Prostate gland (tissue), 2 donors: ENCODE results near the gene FJX1. TPM values are rescaled to one million over a fixed set of nuclear protein-coding genes. Genes with fewer than 3 reads are reported as not detected.

Source experiments
- DNase-seq: peaks from one replicate; pipeline ENCODE4 v3.0.0-alpha.2; 2019; ENCODE audit warnings: low spot score
- H3K27ac ChIP-seq, 2 donors: fragments of 200-600 bp; sonication (generic); 2 replicates each; pipeline ENCODE4 v1.5.1; 2017 to 2019
- H3K27me3 ChIP-seq: fragments of 200-600 bp; sonication (generic); replicated peaks from 2 replicates; pipeline ENCODE4 v1.5.1; 2019; ENCODE audit not compliant: insufficient read depth
- H3K36me3 ChIP-seq, 2 donors: fragments of 200-600 bp; sonication (generic); 1 replicate in 1 of 2; 2 replicates in 1 of 2; pipeline versions ENCODE4 v1.5.1 to v1.8.1; 2017 to 2019
- H3K4me1 ChIP-seq: fragments of 200-600 bp; sonication (generic); replicated peaks from 2 replicates; pipeline ENCODE4 v1.5.1; 2019
- H3K4me3 ChIP-seq, 2 donors: fragments of 200-600 bp; sonication (generic); 2 replicates each; pipeline ENCODE4 v1.5.1; 2017 to 2019
- H3K9me3 ChIP-seq: fragments of 200-600 bp; sonication (generic); 2 replicates; pipeline ENCODE4 v1.5.1; 2017
- POLR2A ChIP-seq: fragments of 450-650 bp; IDR thresholded peaks from one replicate; pipeline ENCODE4 v1.6.1; 2016; ENCODE audit warnings: antibody characterized with exemption, mild to moderate bottlenecking
- POLR2AphosphoS5 ChIP-seq: sonication (generic); formaldehyde crosslinking; IDR thresholded peaks from one replicate; pipeline ENCODE4 v1.6.1; 2017; ENCODE audit warnings: antibody characterized with exemption
- WGBS: methylation state at CpG from one replicate; pipeline ENCODE4 v1.1.5; 2018; 5-methylcytosine and 5-hydroxymethylcytosine counted together
- intact Hi-C: fragments of 100-400 bp; cut with DNase I; formaldehyde crosslinking; loops from one replicate; pipeline ENCODE4 v1.14.2; 2022
- total RNA-seq, 2 donors: library from RNA; depleted of rRNA; stranded (reverse); fragments of >200 nt; gene quantifications; one replicate each; pipeline ENCODE4 v1.1.0, GENCODE V29; 2016
- TF ChIP-seq, protein P1 (sequence below), 4 experiments: fragments of 200-600 bp in 2 of 4; fragments of 450-650 bp in 2 of 4; sonication (generic) in 2 of 4; IDR thresholded peaks; 1 replicate in 3 of 4; 2 replicates in 1 of 4; pipeline ENCODE4 v1.5.1; 2016 to 2019; ENCODE audit warnings: antibody characterized with exemption in 4 of 4, mild to moderate bottlenecking in 2 of 4, moderate library complexity in 2 of 4

The FJX1 gene
- total RNA-seq, 2 donors from 2014 or later: 10.8 to 13.7 TPM

GRCh38 chr11:35654711-35655110 lies 36.5 kb downstream of the FJX1 start:
- 56% methylated on average over 6 of the region's 6 CpGs for WGBS
- intact Hi-C loops: no loop called here
- H3K9me3 ChIP-seq: no peaks in the 10 kb centered on the region
- DNase-seq: no peak
- no peak overlapping the region for H3K4me3 ChIP-seq
- TF ChIP-seq POLR2AphosphoS5: no peak
- TF ChIP-seq, protein P1, sequence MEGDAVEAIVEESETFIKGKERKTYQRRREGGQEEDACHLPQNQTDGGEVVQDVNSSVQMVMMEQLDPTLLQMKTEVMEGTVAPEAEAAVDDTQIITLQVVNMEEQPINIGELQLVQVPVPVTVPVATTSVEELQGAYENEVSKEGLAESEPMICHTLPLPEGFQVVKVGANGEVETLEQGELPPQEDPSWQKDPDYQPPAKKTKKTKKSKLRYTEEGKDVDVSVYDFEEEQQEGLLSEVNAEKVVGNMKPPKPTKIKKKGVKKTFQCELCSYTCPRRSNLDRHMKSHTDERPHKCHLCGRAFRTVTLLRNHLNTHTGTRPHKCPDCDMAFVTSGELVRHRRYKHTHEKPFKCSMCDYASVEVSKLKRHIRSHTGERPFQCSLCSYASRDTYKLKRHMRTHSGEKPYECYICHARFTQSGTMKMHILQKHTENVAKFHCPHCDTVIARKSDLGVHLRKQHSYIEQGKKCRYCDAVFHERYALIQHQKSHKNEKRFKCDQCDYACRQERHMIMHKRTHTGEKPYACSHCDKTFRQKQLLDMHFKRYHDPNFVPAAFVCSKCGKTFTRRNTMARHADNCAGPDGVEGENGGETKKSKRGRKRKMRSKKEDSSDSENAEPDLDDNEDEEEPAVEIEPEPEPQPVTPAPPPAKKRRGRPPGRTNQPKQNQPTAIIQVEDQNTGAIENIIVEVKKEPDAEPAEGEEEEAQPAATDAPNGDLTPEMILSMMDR (IDR thresholded peaks at IDR 0.05): no peak
- no peak for TF ChIP-seq POLR2A
- H3K27me3 ChIP-seq: no peaks in the 10 kb centered on the region
- H3K4me1 ChIP-seq: no peaks in the 10 kb centered on the region
- H3K36me3 ChIP-seq: no peaks in the 10 kb centered on the region
- H3K27ac ChIP-seq: no peak overlapping the region

- DNase-seq: no peak
- no peaks in the 10 kb centered on the region for H3K9me3 ChIP-seq
- whole genome bisulfite sequencing: 89% methylated on average over 1 of the region's 1 CpG
- H3K4me3 ChIP-seq: no peak overlapping the region
- no peaks in the 10 kb centered on the region for H3K36me3 ChIP-seq
- TF ChIP-seq POLR2A (no peak), POLR2AphosphoS5 (no peak)
- TF ChIP-seq, protein P1 (IDR thresholded peaks at IDR 0.05): no peak
- no peak overlapping the region for H3K27ac ChIP-seq
- H3K27me3 ChIP-seq: no peaks in the 10 kb centered on the region
- intact Hi-C loops: no loop called here
- H3K4me1 ChIP-seq: no peaks in the 10 kb centered on the region
These were observed 37.0 kb downstream of the FJX1 start for GRCh38 chr11:35655254-35655653.

DNA sequence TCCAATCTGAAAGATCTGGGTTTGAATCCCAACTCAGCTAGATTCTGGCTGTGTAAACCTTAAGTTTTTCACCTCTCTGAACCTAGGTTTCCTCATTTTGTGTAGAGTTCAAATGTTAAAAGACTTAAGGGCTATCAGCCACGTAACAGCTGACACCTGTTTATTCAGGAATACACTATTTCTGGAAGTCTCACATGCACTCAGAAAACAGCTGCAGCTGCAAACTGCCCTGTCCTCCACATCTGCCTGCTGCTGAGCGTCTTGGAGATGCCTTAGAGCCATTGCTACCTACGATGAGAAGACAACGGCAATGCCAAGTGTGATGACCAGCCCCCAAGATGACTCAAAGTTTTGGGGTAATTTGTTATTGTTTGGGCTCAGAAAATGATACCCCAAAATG lies 37.6 kb downstream of the FJX1 start:
- WGBS: 83% methylated on average over 4 of the region's 4 CpGs
- no peak for DNase-seq
- Histone ChIP-seq H3K27ac (no peak overlapping the region), H3K36me3 (no peaks in the 10 kb centered on the region), H3K9me3 (no peaks in the 10 kb centered on the region), H3K4me3 (no peak overlapping the region), H3K4me1 (no peaks in the 10 kb centered on the region), H3K27me3 (no peaks in the 10 kb centered on the region)
- intact Hi-C loops: no loop called here
- TF ChIP-seq POLR2AphosphoS5: no peak
- TF ChIP-seq, protein P1 (IDR thresholded peaks at IDR 0.05): no peak
- no peak for TF ChIP-seq POLR2A

DNA sequence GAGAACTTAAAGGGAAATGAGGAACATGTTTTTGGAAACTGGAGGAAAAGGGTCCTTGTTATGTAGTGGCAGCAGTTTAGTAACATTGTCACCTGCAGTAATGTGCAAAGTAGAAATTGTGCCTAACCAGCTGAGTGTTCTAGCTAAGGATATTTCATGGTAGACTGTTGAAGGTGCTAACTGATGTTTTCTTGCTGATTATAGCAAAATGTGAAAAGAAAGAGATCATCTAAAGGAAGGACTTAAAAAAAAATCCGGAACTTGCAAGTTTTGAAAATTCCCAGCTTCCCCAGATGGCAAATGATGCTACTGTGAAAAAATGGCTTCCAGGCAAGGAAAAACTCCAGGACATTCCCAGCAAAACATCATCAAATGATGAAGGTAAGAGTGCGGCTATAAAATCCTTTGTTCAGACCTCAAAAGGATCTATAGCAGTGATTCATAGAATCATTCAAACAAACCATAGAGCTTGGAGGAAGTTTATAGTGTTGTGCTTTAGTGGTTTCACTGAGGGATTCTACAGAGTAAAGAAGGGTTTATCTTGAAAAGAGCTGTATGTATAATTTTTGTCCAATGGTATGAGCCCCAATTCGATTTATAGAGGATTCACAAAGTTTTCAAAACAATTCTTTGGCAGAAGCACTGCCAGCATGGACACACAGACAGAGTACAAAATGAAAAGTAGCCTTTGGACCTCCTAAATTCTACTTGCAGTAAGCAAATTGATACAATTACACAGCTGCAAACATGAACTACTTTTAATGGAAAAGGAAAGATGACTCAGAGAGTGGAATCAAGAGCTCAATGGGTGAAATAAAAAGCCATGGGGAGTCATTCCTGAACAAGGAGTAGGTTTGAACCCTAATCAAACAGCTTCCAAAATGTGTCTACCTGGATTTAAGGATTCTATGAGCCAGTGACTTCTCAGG lies 40.0 kb downstream of the FJX1 start:
- WGBS: 68% methylated on average over 3 of the region's 3 CpGs
- no peaks in the 10 kb centered on the region for H3K36me3 ChIP-seq
- TF ChIP-seq, protein P1 (IDR thresholded peaks at IDR 0.05): no peak
- no peak for TF ChIP-seq POLR2A
- no peak for TF ChIP-seq POLR2AphosphoS5
- no peak for DNase-seq
- H3K27ac ChIP-seq: no peak overlapping the region
- intact Hi-C loops: no loop called here
- H3K4me3 ChIP-seq: no peak overlapping the region
- H3K27me3 ChIP-seq: no peaks in the 10 kb centered on the region
- H3K4me1 ChIP-seq: no peaks in the 10 kb centered on the region
- H3K9me3 ChIP-seq: no peaks in the 10 kb centered on the region

- no peaks in the 10 kb centered on the region for H3K36me3 ChIP-seq
- 18% methylated on average over 5 of the region's 5 CpGs for WGBS
- no peaks in the 10 kb centered on the region for H3K9me3 ChIP-seq
- TF ChIP-seq, protein P1 (IDR thresholded peaks at IDR 0.05): no peak
- no peaks in the 10 kb centered on the region for H3K27me3 ChIP-seq
- H3K4me1 ChIP-seq: no peaks in the 10 kb centered on the region
- H3K27ac ChIP-seq: peak overlapping the region; percentile 79 to 83
- intact Hi-C loops: no loop called here
- H3K4me3 ChIP-seq: peak overlapping the region; percentile 69 to 74
- DNase-seq: no peak
These were observed 43.3 kb downstream of the FJX1 start for GRCh38 chr11:35661534-35661933.
